ENCODE results near the gene HDAC4. TPM values are rescaled to one million over a fixed set of nuclear protein-coding genes. Genes with fewer than 3 reads are reported as not detected.

Gene HDAC4
- total and polyA plus RNA-seq, 10 of the 15 experiments (the other 5 are each of a cell fraction or from before 2014, with no cell fraction given) = 0.22 to 15.7 (median 4.8) TPM

- no peak overlapping the region for H3K4me3 ChIP-seq
- TF ChIP-seq GATAD2B (conservative IDR thresholded peaks at IDR 0.05; ENCODE audit: low read depth) = no peak
- TF ChIP-seq, protein P1, sequence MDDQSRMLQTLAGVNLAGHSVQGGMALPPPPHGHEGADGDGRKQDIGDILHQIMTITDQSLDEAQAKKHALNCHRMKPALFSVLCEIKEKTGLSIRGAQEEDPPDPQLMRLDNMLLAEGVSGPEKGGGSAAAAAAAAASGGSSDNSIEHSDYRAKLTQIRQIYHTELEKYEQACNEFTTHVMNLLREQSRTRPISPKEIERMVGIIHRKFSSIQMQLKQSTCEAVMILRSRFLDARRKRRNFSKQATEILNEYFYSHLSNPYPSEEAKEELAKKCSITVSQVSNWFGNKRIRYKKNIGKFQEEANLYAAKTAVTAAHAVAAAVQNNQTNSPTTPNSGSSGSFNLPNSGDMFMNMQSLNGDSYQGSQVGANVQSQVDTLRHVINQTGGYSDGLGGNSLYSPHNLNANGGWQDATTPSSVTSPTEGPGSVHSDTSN (IDR thresholded peaks at IDR 0.05; ENCODE audit: insufficient replicate concordance, low read depth, low read length) = no peak
- no peak for TF ChIP-seq CHD2 (IDR thresholded peaks at IDR 0.05; ENCODE audit: borderline replicate concordance, low read depth, low read length)
- TF ChIP-seq TCF7 (IDR thresholded peaks at IDR 0.05; ENCODE audit: borderline replicate concordance) = no peak
- TF ChIP-seq EZH2 (IDR thresholded peaks at IDR 0.05; ENCODE audit: borderline replicate concordance, control insufficient read depth, low read depth, low read length) = no peak
- FAIRE-seq (no peak), DNase-seq (ENCODE audit: low read depth, low spot score) (no peak), ATAC-seq (no peak)
- no peaks in the 10 kb centered on the region for H3K79me2 ChIP-seq (ENCODE audit: control insufficient read depth, insufficient read depth, low read length)
- no peak overlapping the region for H3K9ac ChIP-seq (ENCODE audit: control insufficient read depth, insufficient read depth, low read length)
- no peak overlapping the region for H3K27ac ChIP-seq (ENCODE audit: control insufficient read depth, insufficient read depth)
- ChIA-PET CTCF (no interaction called here), SMC1A (ENCODE audit: uncharacterized antibody, unreplicated experiment) (no interaction called here), RAD21 (ENCODE audit: unreplicated experiment) (no interaction called here), POLR2A (no interaction called here)
- peaks cover 0 to 5% of the 10 kb centered on the region in 2 experiments for H3K27me3 ChIP-seq (replicated peaks in 1 of 2; ENCODE audit: control insufficient read depth in 2 of 2, insufficient read depth in 2 of 2, low read length in 1 of 2)
- H2AFZ ChIP-seq (ENCODE audit: control insufficient read depth, low read depth, low read length) = no peak overlapping the region
- BruUV-seq (replicated peaks) = no TSS peak
- H4K20me1 ChIP-seq (ENCODE audit: control insufficient read depth, insufficient read depth) = no peaks in the 10 kb centered on the region
- 48% methylated on average over 22 of the region's 25 CpGs for WGBS (ENCODE audit: insufficient coverage, insufficient replicate concordance, low lambda C conversion rate, missing lambda C conversion rate)
- intact Hi-C loops (cut with micrococcal nuclease; ENCODE audit: unreplicated experiment) (no loop called here), in situ Hi-C loops (cut with MboI) (no loop called here)
- no peaks in the 10 kb centered on the region for H3K36me3 ChIP-seq (ENCODE audit: control insufficient read depth in 2 of 2, insufficient read depth in 2 of 2, low read length in 1 of 2)
- no peaks in the 10 kb centered on the region for H3K4me1 ChIP-seq (ENCODE audit: control insufficient read depth, insufficient read depth, low read length)
- H3K9me3 ChIP-seq (replicated peaks; ENCODE audit: control insufficient read depth, insufficient read depth, low read length) = peaks cover 1% of the 10 kb centered on the region; the same call in 2 of the 3 replicates
- H3K4me2 ChIP-seq (ENCODE audit: control insufficient read depth, insufficient read depth) = no peak overlapping the region
These were observed 385.5 kb downstream of the HDAC4 start for GRCh38 chr2:239015218-239015900.

Measured in GM12878 (cell line).